Measurements from ENCODE around the gene DSC2. TPM values are rescaled to one million over a fixed set of nuclear protein-coding genes. Genes with fewer than 3 reads are reported as not detected.

Gene DSC2
- total RNA-seq, 1 donor: under 0.01 TPM

DNA sequence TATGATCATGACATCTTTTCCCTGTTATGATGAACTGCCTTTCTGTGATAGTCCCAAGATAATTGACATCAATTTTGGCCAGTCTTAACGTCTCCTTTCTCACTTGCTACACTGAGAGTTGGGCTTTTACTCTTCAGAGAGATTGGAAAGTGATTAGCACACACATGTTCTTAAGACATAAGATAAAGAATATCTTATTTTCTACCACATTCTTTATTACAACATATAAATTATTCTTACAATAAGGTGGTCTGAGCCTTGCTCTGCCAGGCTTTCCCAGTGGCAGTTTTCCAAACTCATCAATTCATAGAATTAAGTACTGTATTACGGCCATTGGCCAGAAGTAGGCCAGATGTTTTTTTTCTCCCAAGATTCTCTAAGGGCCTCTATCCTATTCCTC, 54.0 kb downstream of the DSC2 start:
- TF ChIP-seq, protein P1, sequence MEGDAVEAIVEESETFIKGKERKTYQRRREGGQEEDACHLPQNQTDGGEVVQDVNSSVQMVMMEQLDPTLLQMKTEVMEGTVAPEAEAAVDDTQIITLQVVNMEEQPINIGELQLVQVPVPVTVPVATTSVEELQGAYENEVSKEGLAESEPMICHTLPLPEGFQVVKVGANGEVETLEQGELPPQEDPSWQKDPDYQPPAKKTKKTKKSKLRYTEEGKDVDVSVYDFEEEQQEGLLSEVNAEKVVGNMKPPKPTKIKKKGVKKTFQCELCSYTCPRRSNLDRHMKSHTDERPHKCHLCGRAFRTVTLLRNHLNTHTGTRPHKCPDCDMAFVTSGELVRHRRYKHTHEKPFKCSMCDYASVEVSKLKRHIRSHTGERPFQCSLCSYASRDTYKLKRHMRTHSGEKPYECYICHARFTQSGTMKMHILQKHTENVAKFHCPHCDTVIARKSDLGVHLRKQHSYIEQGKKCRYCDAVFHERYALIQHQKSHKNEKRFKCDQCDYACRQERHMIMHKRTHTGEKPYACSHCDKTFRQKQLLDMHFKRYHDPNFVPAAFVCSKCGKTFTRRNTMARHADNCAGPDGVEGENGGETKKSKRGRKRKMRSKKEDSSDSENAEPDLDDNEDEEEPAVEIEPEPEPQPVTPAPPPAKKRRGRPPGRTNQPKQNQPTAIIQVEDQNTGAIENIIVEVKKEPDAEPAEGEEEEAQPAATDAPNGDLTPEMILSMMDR (IDR thresholded peaks at IDR 0.05; ENCODE audit: insufficient read depth, low read depth, low read length): no peak
- no peak for DNase-seq (ENCODE audit: low read depth)
- no peak overlapping the region for H3K4me3 ChIP-seq (ENCODE audit: low read depth, low read length)

DNA sequence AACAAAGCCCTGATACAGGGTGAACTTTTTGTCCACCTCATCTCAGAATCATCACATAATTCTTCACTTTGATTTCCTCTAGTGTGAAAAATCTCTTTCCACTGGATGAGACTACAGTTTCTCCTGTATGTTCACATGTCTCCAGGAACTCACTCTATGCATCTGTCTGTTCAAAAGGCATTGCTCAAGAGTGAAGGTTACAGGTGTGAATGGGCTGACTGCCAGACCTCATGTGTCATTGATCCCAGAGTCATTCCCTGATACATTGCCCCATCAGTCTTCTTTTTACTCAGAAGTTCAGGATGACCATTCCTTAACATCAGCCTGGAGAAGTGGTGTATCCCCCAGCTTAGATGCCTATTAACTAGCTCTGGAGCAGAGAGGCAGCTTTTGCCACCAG, 55.3 kb downstream of the DSC2 start:
- TF ChIP-seq, protein P1 (IDR thresholded peaks at IDR 0.05; ENCODE audit: insufficient read depth, low read depth, low read length): no peak
- DNase-seq (ENCODE audit: low read depth): no peak
- H3K4me3 ChIP-seq (ENCODE audit: low read depth, low read length): no peak overlapping the region

DNA sequence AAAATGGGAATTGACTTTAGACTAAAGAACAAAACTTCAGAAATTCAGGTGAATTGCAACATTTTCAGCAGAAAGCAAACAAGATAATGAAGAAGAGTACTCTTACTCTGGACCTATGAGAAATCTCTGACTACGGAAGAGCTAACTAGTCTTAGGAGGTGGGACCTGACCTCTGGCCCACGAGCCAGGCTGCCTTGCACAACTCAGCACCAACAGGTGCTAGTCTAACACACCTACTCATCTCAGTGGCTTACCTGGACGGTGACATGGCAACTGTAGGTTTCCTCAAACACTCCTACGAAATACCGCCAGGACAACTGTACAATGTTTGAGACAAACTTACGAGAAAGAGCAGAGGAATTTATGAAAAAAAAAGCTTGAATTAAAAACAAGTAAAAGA, 56.6 kb downstream of the DSC2 start:
- TF ChIP-seq, protein P1 (IDR thresholded peaks at IDR 0.05; ENCODE audit: insufficient read depth, low read depth, low read length): no peak
- H3K4me3 ChIP-seq (ENCODE audit: low read depth, low read length): no peak overlapping the region
- no peak for DNase-seq (ENCODE audit: low read depth)

DNA sequence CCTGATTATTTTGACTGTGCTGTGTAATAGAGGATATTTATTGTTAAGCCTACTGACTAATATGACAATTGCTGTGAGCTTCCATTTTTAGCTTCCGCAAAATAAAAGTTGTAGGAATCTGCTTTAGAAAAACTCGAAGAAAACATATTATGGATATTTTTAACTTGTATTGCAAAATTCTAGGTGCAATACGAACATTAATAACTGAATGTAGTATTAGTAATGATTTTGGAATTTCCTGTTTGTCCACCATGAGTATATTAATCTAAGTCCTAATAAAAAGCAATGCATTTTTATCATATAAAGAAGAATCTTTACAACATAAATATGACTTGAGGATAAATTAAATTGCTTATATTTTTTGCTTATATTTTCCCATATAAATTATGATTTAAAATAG, 57.3 kb downstream of the DSC2 start:
- DNase-seq (ENCODE audit: low read depth): no peak
- H3K4me3 ChIP-seq (ENCODE audit: low read depth, low read length): no peak overlapping the region
- TF ChIP-seq, protein P1 (IDR thresholded peaks at IDR 0.05; ENCODE audit: insufficient read depth, low read depth, low read length): no peak

DNA sequence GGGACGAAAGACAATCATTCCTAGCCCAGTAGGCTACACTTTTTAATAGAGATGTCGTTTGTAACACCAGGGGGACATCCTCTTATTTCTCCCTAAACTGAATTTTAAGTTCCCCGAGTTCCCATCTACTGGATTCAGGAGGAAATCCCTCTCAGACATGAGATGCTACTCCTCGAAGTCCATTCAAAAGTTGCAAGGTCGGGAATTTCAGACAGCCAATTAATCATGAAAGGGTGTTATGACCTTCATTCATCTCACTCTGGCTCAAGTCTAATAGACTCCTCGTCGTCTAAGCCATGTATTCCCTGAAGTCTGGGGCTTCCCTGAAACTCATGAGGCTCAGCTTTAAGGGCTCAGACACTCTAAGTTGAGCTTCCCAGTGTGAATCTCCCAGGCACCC, 58.5 kb downstream of the DSC2 start:
- TF ChIP-seq, protein P1 (IDR thresholded peaks at IDR 0.05; ENCODE audit: insufficient read depth, low read depth, low read length): no peak
- no peak for DNase-seq (ENCODE audit: low read depth)

DNA sequence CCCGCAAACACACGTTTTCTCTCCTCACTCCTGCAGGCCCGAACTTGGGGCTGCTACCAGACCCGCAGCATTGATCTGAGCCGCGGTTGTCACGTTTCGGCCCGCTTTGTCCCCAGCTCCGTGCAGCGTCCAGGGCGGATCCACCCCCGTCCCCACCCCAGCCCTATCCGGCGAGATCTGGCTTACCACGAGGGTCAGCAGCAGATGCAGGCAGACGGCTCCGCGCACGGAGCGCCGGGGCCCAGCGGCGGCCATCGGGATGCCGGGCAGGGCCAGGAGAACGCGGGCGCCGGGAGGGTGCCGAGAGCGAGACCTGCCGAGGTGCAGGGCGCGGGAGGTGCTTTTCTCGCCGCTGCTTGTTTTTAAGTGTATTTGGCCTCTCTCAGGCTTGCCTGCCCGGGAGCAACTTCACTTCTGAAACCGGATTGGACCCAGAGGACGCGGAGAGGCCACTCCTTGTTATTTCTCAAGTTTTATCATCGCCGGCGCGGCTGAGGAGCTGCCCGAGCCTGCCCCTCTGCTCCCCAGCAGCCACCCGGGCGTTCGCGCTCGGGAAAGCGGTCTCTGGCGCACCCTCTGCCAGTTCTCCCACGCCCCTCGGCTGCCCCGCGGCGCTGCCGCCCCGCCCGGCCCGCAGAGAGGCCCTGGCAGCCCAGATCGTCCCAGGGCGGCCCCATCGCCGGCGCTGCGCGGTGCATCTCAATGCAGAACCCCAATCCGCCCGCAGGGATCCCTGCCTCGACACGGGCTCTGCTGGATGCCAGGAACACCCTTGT, 59.6 kb downstream of the DSC2 start, which contains the start of gene DSC3:
Gene DSC3 (minus strand): TSS at position 337 of the 776 bp plus-strand sequence. CDS start 82 bp downstream, at position 255.
- no peak for DNase-seq (ENCODE audit: low read depth)
- TF ChIP-seq, protein P1 (IDR thresholded peaks at IDR 0.05; ENCODE audit: insufficient read depth, low read depth, low read length): no peak
- H3K4me3 ChIP-seq (ENCODE audit: low read depth, low read length): no peak within 1 kb of the TSS

More for the DNA sequence above, 58.5 kb downstream of the DSC2 start:
- H3K4me3 ChIP-seq (ENCODE audit: low read depth, low read length): no peak overlapping the region

DNA sequence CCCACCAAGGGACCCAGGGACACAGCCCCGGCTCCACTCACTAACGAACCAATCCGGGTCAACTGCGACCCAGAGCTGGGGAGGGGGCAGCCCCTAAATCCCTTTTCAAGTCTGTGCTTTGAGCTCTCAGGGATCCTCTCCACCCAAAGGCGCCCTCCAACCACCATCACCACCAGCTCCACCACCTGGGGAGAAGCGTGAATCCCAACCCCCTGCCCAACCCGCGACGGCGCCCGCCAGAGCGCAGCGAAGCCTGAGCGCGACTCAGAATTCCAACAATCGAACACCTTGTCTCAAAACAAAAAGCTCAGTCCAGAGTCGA, 60.2 kb downstream of the DSC2 start:
- TF ChIP-seq, protein P1 (IDR thresholded peaks at IDR 0.05; ENCODE audit: insufficient read depth, low read depth, low read length): no peak
- H3K4me3 ChIP-seq (ENCODE audit: low read depth, low read length): no peak overlapping the region
- no peak for DNase-seq (ENCODE audit: low read depth)

Measured in fibroblast of villous mesenchyme (primary cell).